CD4-positive, CD25-positive, alpha-beta regulatory T cell (primary cell): ENCODE measurements around the gene KLHL10. TPM values are rescaled to one million over a fixed set of nuclear protein-coding genes. Genes with fewer than 3 reads are reported as not detected.
A peak's percentile ranks its signal among the peaks of the same experiment; 100 is the strongest.

Experiments
- ATAC-seq, 2 donors: fragments of 150-1000 bp; cut with Tn5 transposase; one replicate each; pipeline ENCODE4 v1.10.0; 2021; ENCODE audit warnings: low read depth in 2 of 2, moderate number of reproducible peaks in 2 of 2, moderate library complexity in 1 of 2
- DNase-seq, 3 donors: peaks; one replicate each; pipeline versions ENCODE4 v3.0.0 to v3.0.0-alpha.2; 2012 to 2022; ENCODE audit warnings: mixed read lengths in 1 of 3
- H3K27ac ChIP-seq: one replicate; pipeline ENCODE4 v1.7.0; 2013; ENCODE audit warnings: mild to moderate bottlenecking, low read length; ENCODE audit not compliant: insufficient read depth, poor library complexity, severe bottlenecking
- H3K27me3 ChIP-seq: one replicate; pipeline ENCODE4 v1.7.0; 2013; ENCODE audit warnings: low read length; ENCODE audit not compliant: control insufficient read depth, insufficient read depth
- H3K36me3 ChIP-seq: one replicate; pipeline ENCODE4 v1.7.0; 2013; ENCODE audit warnings: mild to moderate bottlenecking, low read length, moderate library complexity; ENCODE audit not compliant: control insufficient read depth, insufficient read depth
- H3K4me1 ChIP-seq: 2 replicates; pipeline ENCODE4 v1.7.0; 2013; ENCODE audit warnings: mild to moderate bottlenecking, low read length; ENCODE audit not compliant: insufficient read depth, control insufficient read depth, poor library complexity, severe bottlenecking
- H3K4me3 ChIP-seq: one replicate; pipeline ENCODE4 v1.7.0; 2013; ENCODE audit warnings: low read depth, mild to moderate bottlenecking, low read length, moderate library complexity
- H3K9me3 ChIP-seq, 2 experiments: 1 replicate in 1 of 2; 2 replicates in 1 of 2; pipeline ENCODE4 v1.7.0; 2013; ENCODE audit warnings: low read length in 2 of 2, mild to moderate bottlenecking in 1 of 2, moderate library complexity in 1 of 2; ENCODE audit not compliant: control insufficient read depth in 2 of 2
- H3K27ac Mint-ChIP-seq, 3 donors: one replicate each; pipeline ENCODE4 v1.8.0; 2020 to 2022; ENCODE audit warnings: mild to moderate bottlenecking in 3 of 3, mixed read lengths in 3 of 3, moderate library complexity in 2 of 3
- H3K27me3 Mint-ChIP-seq: one replicate; pipeline ENCODE4 v1.8.0; 2022; ENCODE audit warnings: mild to moderate bottlenecking, mixed read lengths
- H3K36me3 Mint-ChIP-seq: one replicate; pipeline ENCODE4 v1.8.0; 2020; ENCODE audit warnings: mixed read lengths
- H3K4me1 Mint-ChIP-seq, 4 donors: one replicate each; pipeline ENCODE4 v1.8.0; 2020 to 2022; ENCODE audit warnings: mixed read lengths in 4 of 4, mild to moderate bottlenecking in 1 of 4
- H3K4me3 Mint-ChIP-seq, 4 donors: one replicate each; pipeline ENCODE4 v1.8.0; 2020 to 2022; ENCODE audit warnings: mild to moderate bottlenecking in 4 of 4, mixed read lengths in 4 of 4, moderate library complexity in 3 of 4
- H3K9me3 Mint-ChIP-seq, 7 donors: one replicate each; pipeline ENCODE4 v1.8.0; 2020 to 2022; ENCODE audit warnings: mixed read lengths in 7 of 7, mild to moderate bottlenecking in 3 of 7, moderate library complexity in 2 of 7
- polyA plus RNA-seq, 4 donors: library from polyadenylated mRNA; unstranded; fragments of 300-500 nt; fragmentation: Illumina TruSeq; gene quantifications; one replicate each; pipeline ENCODE4 v1.2.3, GENCODE V29; 2021
- total RNA-seq: library from RNA; stranded (reverse); gene quantifications from one replicate; pipeline ENCODE4 v1.2.3, GENCODE V29; 2022

Gene KLHL10
- total and polyA plus RNA-seq, 5 donors from 2014 or later = 0.19 to 0.25 (median 0.21) TPM; not detected in 2

DNA sequence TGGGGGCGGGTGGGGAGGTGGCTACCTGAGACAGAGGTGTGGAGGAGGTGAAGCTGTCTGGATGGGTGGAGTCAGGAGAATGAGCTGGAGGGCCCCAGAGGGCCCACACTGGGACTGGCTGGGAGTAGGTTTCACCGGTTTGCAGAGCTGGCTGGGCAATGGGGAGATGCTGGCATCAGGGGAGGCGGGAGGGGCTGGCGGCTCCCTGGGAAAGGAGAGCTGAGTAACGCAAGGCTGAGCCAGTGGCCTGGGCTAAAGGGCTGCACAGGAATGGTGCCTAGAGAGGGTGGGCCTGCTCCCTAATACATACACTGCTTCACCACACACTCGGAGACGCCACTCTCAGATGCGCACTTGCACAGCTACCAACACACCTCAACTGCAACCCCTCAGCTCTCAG is 38.3 kb upstream of the KLHL10 start:
- peaks cover 11% of the 10 kb centered on the region for H3K27me3 Mint-ChIP-seq
- no peaks in the 10 kb centered on the region for H3K9me3 Mint-ChIP-seq
- DNase-seq = no peak
- no peak overlapping the region for H3K27ac Mint-ChIP-seq
- peaks cover 3 to 10% (median 5%) of the 10 kb centered on the region in 4 donors for H3K4me1 Mint-ChIP-seq
- Histone ChIP-seq H3K36me3 (no peaks in the 10 kb centered on the region), H3K4me3 (no peak overlapping the region), H3K9me3 (no peaks in the 10 kb centered on the region), H3K27ac (no peak overlapping the region), H3K4me1 (peaks cover 4% of the 10 kb centered on the region), H3K27me3 (no peaks in the 10 kb centered on the region)
- peaks cover 3% of the 10 kb centered on the region for H3K36me3 Mint-ChIP-seq
- no peak for ATAC-seq
- peak overlapping the region in 1 of 4 donors; percentile 15 for H3K4me3 Mint-ChIP-seq

DNA sequence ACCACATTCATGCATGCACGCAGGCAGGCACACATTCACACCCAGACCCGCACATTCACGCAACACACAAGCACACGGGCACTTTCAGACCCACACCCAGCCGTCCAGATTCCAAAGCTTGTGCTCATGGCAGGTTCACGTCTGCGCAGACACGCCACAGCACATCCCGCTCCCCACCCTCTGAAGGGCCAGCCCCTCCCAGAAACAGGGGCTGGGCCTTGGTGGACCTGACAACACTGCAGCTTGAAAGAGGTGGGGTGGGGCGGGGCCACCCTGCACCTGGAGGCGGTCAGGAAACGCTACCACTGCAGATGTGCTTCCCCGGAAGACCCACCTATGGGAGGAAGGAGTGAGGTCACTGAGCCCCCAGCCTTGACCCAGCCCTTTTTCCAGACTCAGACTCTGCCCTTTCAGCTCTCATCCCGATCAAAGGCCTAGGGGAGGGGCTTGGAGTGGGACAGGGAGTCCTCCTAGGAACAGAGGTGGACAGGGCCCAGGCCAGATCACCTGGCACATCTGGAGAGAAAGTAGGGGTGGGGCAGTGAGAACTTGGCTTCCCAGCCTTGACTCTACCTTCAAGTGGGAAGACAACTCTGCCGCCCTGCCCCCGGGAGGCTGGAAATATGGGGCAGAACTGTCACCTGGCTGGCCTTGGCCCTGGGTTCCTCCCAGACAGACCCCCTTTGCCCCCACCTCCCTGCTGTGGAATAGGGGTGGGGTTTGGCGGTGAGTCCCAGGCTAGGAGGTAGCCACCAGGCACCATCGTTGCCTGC is 36.8 kb upstream of the KLHL10 start:
- DNase-seq = no peak
- no peak overlapping the region for H3K27ac ChIP-seq
- no peak overlapping the region for H3K27ac Mint-ChIP-seq
- H3K27me3 ChIP-seq = no peaks in the 10 kb centered on the region
- H3K9me3 ChIP-seq = no peaks in the 10 kb centered on the region
- H3K4me1 Mint-ChIP-seq = peaks cover 3 to 10% (median 5%) of the 10 kb centered on the region in 4 donors
- no peak for ATAC-seq
- H3K4me3 Mint-ChIP-seq = peak overlapping the region in 1 of 4 donors; percentile 9
- H3K36me3 Mint-ChIP-seq = peaks cover 3% of the 10 kb centered on the region
- H3K27me3 Mint-ChIP-seq = peaks cover 6% of the 10 kb centered on the region
- H3K4me3 ChIP-seq = no peak overlapping the region
- H3K4me1 ChIP-seq = peaks cover 4% of the 10 kb centered on the region
- H3K9me3 Mint-ChIP-seq = no peaks in the 10 kb centered on the region
- no peaks in the 10 kb centered on the region for H3K36me3 ChIP-seq

DNA sequence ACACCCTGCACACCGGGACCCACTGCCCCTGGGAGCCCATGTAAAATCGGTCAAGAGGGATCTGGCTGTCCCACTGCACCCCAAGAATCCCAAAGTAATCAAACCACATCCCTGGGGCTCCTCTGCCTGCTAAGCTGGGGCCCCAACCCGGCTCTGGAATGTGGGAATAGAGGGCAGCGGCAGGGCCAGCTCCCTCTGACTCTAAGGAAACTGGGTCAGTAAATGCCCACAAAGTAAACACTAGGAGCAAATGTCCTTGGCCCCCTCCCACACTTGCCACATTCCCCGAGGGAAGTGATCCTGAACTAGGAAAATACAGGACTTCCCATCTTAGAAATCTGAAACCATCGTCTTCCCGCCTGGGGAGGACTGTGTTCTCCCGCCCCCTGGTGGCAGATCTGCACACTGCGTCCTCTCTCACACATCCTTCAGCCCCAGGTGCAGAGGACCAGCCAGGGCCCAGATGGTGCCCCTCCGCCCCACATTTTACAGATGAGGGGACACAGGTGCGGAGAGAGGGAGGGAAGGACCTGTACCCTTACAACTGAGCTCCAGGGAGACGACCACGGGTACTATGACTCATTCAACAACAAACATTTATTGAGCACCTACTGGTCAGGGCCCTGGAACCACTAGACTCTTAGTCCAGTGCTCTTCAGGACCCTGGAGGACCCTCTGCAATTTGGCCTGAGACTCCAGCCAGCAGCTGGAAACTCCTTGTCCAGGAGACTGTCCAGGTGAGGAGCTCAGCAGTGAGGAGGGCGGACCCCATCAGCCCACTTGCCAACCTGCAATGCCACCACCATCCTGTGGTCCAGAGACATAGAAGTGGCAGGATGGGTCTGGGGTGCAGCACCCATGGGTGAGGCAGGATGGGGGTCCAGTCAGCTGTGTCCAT is 36.0 kb upstream of the KLHL10 start:
- Mint-ChIP-seq H3K36me3 (peaks cover 3% of the 10 kb centered on the region), H3K27ac (peak overlapping the region in 2 of 3 donors; percentile 17 to 88), H3K4me3 (no peak overlapping the region), H3K27me3 (peaks cover under 1% of the 10 kb centered on the region), H3K4me1 (peaks cover 3 to 10% (median 5%) of the 10 kb centered on the region in 4 donors), H3K9me3 (no peaks in the 10 kb centered on the region)
- DNase-seq = peak; percentile 54 to 65 (median 64)
- no peaks in the 10 kb centered on the region for H3K9me3 ChIP-seq
- H3K4me3 ChIP-seq = no peak overlapping the region
- peaks cover 4% of the 10 kb centered on the region for H3K4me1 ChIP-seq
- H3K27me3 ChIP-seq = no peaks in the 10 kb centered on the region
- peak; percentile 74 to 81 for ATAC-seq
- H3K27ac ChIP-seq = no peak overlapping the region
- no peaks in the 10 kb centered on the region for H3K36me3 ChIP-seq

DNA sequence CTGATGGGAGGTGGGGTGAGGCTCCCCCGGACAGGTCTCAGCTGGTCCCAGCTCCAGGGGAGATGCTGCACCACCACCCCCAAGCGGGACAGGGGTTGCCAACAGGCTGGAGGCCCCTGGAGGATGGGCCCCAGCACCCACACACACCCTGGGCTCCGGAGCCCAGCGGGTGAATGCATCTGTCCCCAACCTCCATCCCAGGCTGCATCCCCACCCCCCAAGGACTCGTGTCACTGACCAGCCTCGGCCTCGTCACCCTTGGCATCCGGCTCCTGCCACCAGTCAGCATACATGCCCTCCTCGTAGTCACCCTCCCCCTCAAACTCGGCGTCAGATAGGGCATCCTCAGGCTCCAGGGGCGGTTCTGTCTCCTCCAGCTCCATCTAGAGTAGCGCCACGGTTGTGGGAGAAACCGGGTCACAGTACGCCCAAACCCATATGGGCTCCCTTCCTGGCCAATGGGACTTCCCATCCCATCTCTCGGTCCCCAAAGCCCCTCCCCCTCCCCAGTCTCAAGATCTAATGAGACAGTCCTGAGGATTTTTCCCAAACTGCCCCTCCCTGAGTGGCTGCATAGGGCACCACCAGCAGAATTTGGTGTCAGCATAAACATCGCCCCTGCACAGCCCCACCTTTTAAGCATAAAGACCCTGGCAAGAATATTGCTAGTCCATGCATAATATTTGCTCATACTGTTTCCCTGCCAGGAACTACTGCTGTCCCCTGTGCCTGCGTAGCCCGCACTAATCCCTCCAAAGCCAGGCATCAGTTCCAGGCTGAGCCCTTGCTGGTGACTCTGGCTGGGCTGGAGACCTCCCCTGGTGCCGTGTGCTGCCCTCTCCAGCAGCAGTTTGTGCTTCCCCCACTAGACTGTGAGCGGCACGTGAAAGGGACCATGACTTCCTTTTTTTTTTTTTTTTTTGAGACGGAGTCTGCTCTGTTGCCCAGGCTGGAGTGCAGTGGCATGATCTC is 34.3 kb upstream of the KLHL10 start:
- Mint-ChIP-seq H3K27me3 (no peaks in the 10 kb centered on the region), H3K27ac (no peak overlapping the region), H3K9me3 (no peaks in the 10 kb centered on the region), H3K4me1 (peaks cover 3 to 10% (median 5%) of the 10 kb centered on the region in 4 donors), H3K36me3 (peaks cover 3% of the 10 kb centered on the region), H3K4me3 (no peak overlapping the region)
- H3K4me1 ChIP-seq = peaks cover 4% of the 10 kb centered on the region
- H3K9me3 ChIP-seq = no peaks in the 10 kb centered on the region
- H3K36me3 ChIP-seq = no peaks in the 10 kb centered on the region
- ATAC-seq (no peak), DNase-seq (no peak)
- H3K27me3 ChIP-seq = no peaks in the 10 kb centered on the region
- no peak overlapping the region for H3K27ac ChIP-seq
- H3K4me3 ChIP-seq = no peak overlapping the region

DNA sequence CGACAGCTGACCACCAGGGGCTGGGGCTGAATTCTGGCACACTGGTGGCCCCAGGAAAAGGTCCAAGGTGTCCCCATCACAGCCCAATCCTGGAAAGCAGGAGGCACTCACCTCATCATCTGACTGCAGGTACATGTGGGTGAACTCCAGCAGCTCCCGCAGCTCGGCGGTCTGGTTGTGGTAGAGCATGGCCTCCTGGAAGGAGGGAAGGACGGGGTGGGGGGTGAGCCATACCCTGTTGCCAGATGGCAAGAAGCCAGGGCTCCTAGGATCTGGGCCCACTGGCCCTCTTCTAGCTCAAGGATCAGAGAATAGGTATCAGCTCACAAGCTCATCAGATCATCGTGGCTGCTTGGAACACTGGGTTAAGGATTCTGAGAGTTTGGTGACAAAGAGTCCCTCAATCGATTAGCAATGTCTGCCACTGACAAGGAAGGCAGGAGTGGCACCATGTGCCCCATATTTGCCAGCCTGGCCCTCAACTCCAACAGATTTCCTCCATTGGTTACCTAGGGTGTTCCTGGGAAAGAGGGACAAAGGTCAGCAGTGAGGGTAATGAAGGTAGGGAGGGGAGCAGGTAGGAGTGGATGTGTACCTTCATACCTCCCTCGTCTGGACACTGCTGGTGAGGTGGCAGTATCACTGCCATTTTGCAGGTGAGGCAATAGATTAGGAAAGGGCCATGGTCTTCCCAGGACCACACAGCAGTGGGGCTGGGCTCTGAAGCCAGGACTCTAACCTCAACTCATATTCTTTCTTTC is 30.8 kb upstream of the KLHL10 start:
- H3K4me1 Mint-ChIP-seq = peaks cover 0 to 14% (median 6%) of the 10 kb centered on the region in 4 donors
- peaks cover 18% of the 10 kb centered on the region for H3K4me1 ChIP-seq
- no peak overlapping the region for H3K4me3 Mint-ChIP-seq
- H3K27me3 ChIP-seq = no peaks in the 10 kb centered on the region
- no peaks in the 10 kb centered on the region for H3K9me3 Mint-ChIP-seq
- no peak overlapping the region for H3K4me3 ChIP-seq
- H3K36me3 ChIP-seq = no peaks in the 10 kb centered on the region
- DNase-seq (no peak), ATAC-seq (no peak)
- peaks cover 13% of the 10 kb centered on the region for H3K27me3 Mint-ChIP-seq
- no peaks in the 10 kb centered on the region for H3K9me3 ChIP-seq
- no peaks in the 10 kb centered on the region for H3K36me3 Mint-ChIP-seq
- H3K27ac ChIP-seq = no peak overlapping the region
- no peak overlapping the region for H3K27ac Mint-ChIP-seq

DNA sequence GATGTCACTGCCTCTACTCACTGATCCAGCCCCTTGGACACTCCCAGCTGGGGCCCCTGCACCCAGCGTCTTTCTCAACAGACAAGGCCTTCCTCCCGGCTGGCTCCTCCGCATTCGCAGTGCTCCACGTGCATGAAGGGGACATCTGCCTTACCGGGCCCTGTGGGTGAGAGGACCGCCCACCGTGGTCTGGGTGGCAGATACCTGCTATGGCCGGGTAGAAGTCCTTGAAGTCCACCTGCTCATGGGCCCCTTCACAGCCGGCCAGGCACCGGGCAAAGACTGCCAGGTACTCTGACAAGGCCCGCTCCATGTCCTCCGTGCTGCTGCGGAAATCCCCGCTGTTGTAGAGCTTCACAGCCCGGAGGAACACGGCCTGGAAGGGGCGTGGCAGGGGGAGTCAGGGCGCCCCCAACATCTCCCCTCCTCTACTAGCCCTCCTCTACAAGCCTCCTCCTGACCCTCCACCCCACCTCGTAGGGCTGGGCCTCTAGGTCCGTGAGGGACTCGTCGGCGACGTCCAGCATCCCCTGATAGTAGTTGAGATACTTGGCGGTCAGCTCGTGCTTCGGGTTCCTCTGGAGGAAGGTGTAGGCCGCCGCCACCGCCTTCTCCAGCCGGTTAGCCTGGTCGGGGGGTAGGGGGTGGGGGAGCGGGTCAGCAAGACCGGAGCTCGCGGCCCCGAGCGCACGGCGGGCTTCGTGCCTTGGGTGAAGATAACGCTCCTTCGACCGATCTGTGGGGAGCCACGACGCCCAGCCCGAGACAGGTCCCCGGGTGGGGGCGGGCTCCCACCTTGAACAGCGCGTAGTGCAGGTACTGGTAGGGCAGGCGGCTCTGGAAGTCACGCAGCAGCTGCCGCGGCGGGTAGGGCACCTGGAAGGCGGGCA is 26.7 kb upstream of the KLHL10 start:
- H3K27ac ChIP-seq = no peak overlapping the region
- peaks cover 27% of the 10 kb centered on the region for H3K27me3 Mint-ChIP-seq
- no peak for DNase-seq

More for the DNA sequence above, 26.7 kb upstream of the KLHL10 start:
- no peaks in the 10 kb centered on the region for H3K36me3 Mint-ChIP-seq
- Histone ChIP-seq H3K4me1 (peaks cover 31% of the 10 kb centered on the region), H3K27me3 (no peaks in the 10 kb centered on the region), H3K9me3 (no peaks in the 10 kb centered on the region), H3K36me3 (no peaks in the 10 kb centered on the region), H3K4me3 (peak overlapping the region; percentile 26)
- ATAC-seq = peak; percentile 35 to 39
- peak overlapping the region in 1 of 3 donors; percentile 45 for H3K27ac Mint-ChIP-seq
- H3K9me3 Mint-ChIP-seq = no peaks in the 10 kb centered on the region
- H3K4me1 Mint-ChIP-seq = peaks cover 0 to 30% (median 8%) of the 10 kb centered on the region in 4 donors
- peak overlapping the region; percentile 77 to 88 (median 82) for H3K4me3 Mint-ChIP-seq
